ENCODE data around the gene SPRR1A.

Gene SPRR1A

GRCh38 chr1:152983743-152984142 lies at the start of gene SPRR1A:
Gene SPRR1A (plus strand): TSS chr1:152984081. CDS start chr1:152985231, 1,150 bp downstream.
- DNase-seq (ENCODE audit: low read depth): no peak

GRCh38 chr1:152940614-152941013 lies 43.3 kb upstream of the SPRR1A start:
- DNase-seq (ENCODE audit: low read depth): no peak

GRCh38 chr1:152941037-152941711 lies 42.7 kb upstream of the SPRR1A start:
- DNase-seq (ENCODE audit: low read depth): no peak

- no peak for DNase-seq (ENCODE audit: low read depth)
Observed at GRCh38 chr1:152942161-152942560, 41.7 kb upstream of the SPRR1A start.

GRCh38 chr1:152946248-152946647 lies 37.6 kb upstream of the SPRR1A start:
- no peak for DNase-seq (ENCODE audit: low read depth)

- DNase-seq (ENCODE audit: low read depth): no peak
Observed at GRCh38 chr1:152946651-152947256, 37.1 kb upstream of the SPRR1A start, which contains the start of gene SPRR5. Gene SPRR5 (plus strand): TSS chr1:152947206. CDS start chr1:152948555, 1,349 bp downstream.

GRCh38 chr1:152951711-152952110 lies 32.2 kb upstream of the SPRR1A start:
- DNase-seq (ENCODE audit: low read depth): no peak

GRCh38 chr1:152953761-152954160 lies 30.1 kb upstream of the SPRR1A start:
- DNase-seq (ENCODE audit: low read depth): no peak

GRCh38 chr1:152954436-152954835 lies 29.4 kb upstream of the SPRR1A start:
- no peak for DNase-seq (ENCODE audit: low read depth)

GRCh38 chr1:152957561-152957960 lies 26.3 kb upstream of the SPRR1A start:
- no peak for DNase-seq (ENCODE audit: low read depth)

GRCh38 chr1:152959273-152959672 lies 24.6 kb upstream of the SPRR1A start:
- no peak for DNase-seq (ENCODE audit: low read depth)

GRCh38 chr1:152959801-152960451 lies 24.0 kb upstream of the SPRR1A start:
- no peak for DNase-seq (ENCODE audit: low read depth)

GRCh38 chr1:152960452-152961044 lies 23.3 kb upstream of the SPRR1A start:
- no peak for DNase-seq (ENCODE audit: low read depth)

- no peak for DNase-seq (ENCODE audit: low read depth)
Observed at GRCh38 chr1:152961226-152961891, 22.5 kb upstream of the SPRR1A start.

- DNase-seq (ENCODE audit: low read depth): no peak
Observed at GRCh38 chr1:152962876-152963415, 20.9 kb upstream of the SPRR1A start.

GRCh38 chr1:152964536-152964935 lies 19.3 kb upstream of the SPRR1A start:
- DNase-seq (ENCODE audit: low read depth): no peak

- no peak for DNase-seq (ENCODE audit: low read depth)
Observed at GRCh38 chr1:152965853-152966252, 18.0 kb upstream of the SPRR1A start.

GRCh38 chr1:152967201-152967600 lies 16.7 kb upstream of the SPRR1A start:
- DNase-seq (ENCODE audit: low read depth): no peak

GRCh38 chr1:152968248-152968647 lies 15.6 kb upstream of the SPRR1A start:
- DNase-seq (ENCODE audit: low read depth): no peak

- no peak for DNase-seq (ENCODE audit: low read depth)
Observed at GRCh38 chr1:152969036-152969435, 14.8 kb upstream of the SPRR1A start.

GRCh38 chr1:152970495-152970894 lies 13.4 kb upstream of the SPRR1A start, which contains the start of gene SPRR4:
Gene SPRR4 (plus strand): TSS chr1:152970648. CDS start chr1:152971891, 1,243 bp downstream.
- DNase-seq (ENCODE audit: low read depth): no peak
